22Rv1 (cell line): Measurements from ENCODE around the gene KIF6.

Experiments used
- CTCF ChIP-seq: fragments of 450-650 bp; IDR thresholded peaks from 2 replicates; pipeline ENCODE4 v1.5.1; 2017; ENCODE audit warnings: mild to moderate bottlenecking
- ZFX ChIP-seq: fragments of 450-650 bp; IDR thresholded peaks from 2 replicates; pipeline ENCODE4 v1.6.1; 2017; ENCODE audit warnings: antibody characterized with exemption, borderline replicate concordance

- TF ChIP-seq CTCF, result no peak
- TF ChIP-seq ZFX, result no peak
Observed at GRCh38 chr6:39342692-39343395, 382.4 kb downstream of the KIF6 start.
